A673 (cell line): ENCODE measurements around the gene PLN. TPM values are rescaled to one million over a fixed set of nuclear protein-coding genes. Genes with fewer than 3 reads are reported as not detected.

Source experiments
- BruUV-seq: library from RNA; stranded (reverse); fragments of 400-500 nt; replicated peaks from 2 replicates; lab custom pipeline; 2021; lab: Mats Ljungman, UMichigan
- CTCF ChIA-PET: fragments of 300-600 bp; sonication (Branson Sonifier 250); formaldehyde crosslinking; loops from one replicate; lab custom pipeline; 2022; ENCODE audit warnings: antibody characterized with exemption; lab: Charles Lee
- POLR2A ChIA-PET: fragments of 300-600 bp; sonication (Branson Sonifier 250); formaldehyde crosslinking; loops from one replicate; lab custom pipeline; 2022; ENCODE audit warnings: antibody characterized with exemption; ENCODE audit not compliant: low non-redundant PET; lab: Charles Lee
- DNase-seq: peaks from one replicate; pipeline ENCODE4 v3.0.0-alpha.2; 2015; ENCODE audit warnings: low spot score
- H3K27ac ChIP-seq: fragments of 200-600 bp; sonication (generic); 2 replicates; pipeline ENCODE4 v1.5.1; 2016; ENCODE audit warnings: mixed run types, low read depth, mild to moderate bottlenecking, mixed read lengths, antibody characterized with exemption, low read length; ENCODE audit not compliant: poor library complexity, severe bottlenecking
- H3K27me3 ChIP-seq: fragments of 200-600 bp; sonication (generic); replicated peaks from 2 replicates; pipeline ENCODE4 v1.6.1; 2017; ENCODE audit warnings: mixed run types, low read depth, mild to moderate bottlenecking, mixed read lengths, antibody characterized with exemption, low read length; ENCODE audit not compliant: insufficient read depth, poor library complexity
- H3K36me3 ChIP-seq: fragments of 200-600 bp; sonication (generic); 2 replicates; pipeline ENCODE4 v1.6.1; 2016; ENCODE audit warnings: mixed run types, mild to moderate bottlenecking, mixed read lengths, antibody characterized with exemption, low read length; ENCODE audit not compliant: insufficient read depth, poor library complexity, severe bottlenecking
- H3K4me1 ChIP-seq: fragments of 200-600 bp; sonication (generic); 2 replicates; pipeline ENCODE4 v1.6.1; 2017; ENCODE audit warnings: mixed run types, mild to moderate bottlenecking, mixed read lengths, antibody characterized with exemption, low read length; ENCODE audit not compliant: insufficient read depth, poor library complexity, severe bottlenecking
- H3K4me3 ChIP-seq: fragments of 200-600 bp; sonication (generic); 2 replicates; pipeline ENCODE4 v1.5.1; 2016; ENCODE audit warnings: low read depth, mixed run types, mild to moderate bottlenecking, mixed read lengths, low read length; ENCODE audit not compliant: poor library complexity, severe bottlenecking
- H3K9me3 ChIP-seq: fragments of 200-600 bp; sonication (generic); 2 replicates; pipeline ENCODE4 v1.6.1; 2016; ENCODE audit warnings: mixed run types, low read depth, mild to moderate bottlenecking, mixed read lengths, antibody characterized with exemption, low read length; ENCODE audit not compliant: poor library complexity, severe bottlenecking
- EZH2 ChIP-seq: fragments of 200-600 bp; sonication (generic); IDR thresholded peaks from 2 replicates; pipeline ENCODE4 v1.6.1; 2017; ENCODE audit warnings: borderline replicate concordance, low read depth, mild to moderate bottlenecking, mixed read lengths, antibody characterized with exemption, low read length; ENCODE audit not compliant: poor library complexity, severe bottlenecking
- intact Hi-C: fragments of 100-400 bp; cut with micrococcal nuclease; formaldehyde crosslinking; loops from one replicate; pipeline ENCODE4 v1.10.0; 2022; ENCODE audit not compliant: unreplicated experiment
- total RNA-seq: library from RNA; stranded (reverse); gene quantifications from 2 replicates; pipeline ENCODE4 v1.2.3, GENCODE V29; 2021
- TF ChIP-seq, protein P1 (sequence below): fragments of 300-800, 200-600 bp; sonication (generic); conservative IDR thresholded peaks from 2 replicates; pipeline ENCODE4 v1.5.1; 2017; ENCODE audit warnings: low read depth, mild to moderate bottlenecking, antibody characterized with exemption, low read length, moderate library complexity, mixed read lengths

Gene PLN
- total RNA-seq, 1 experiment from 2014 or later: not detected

DNA sequence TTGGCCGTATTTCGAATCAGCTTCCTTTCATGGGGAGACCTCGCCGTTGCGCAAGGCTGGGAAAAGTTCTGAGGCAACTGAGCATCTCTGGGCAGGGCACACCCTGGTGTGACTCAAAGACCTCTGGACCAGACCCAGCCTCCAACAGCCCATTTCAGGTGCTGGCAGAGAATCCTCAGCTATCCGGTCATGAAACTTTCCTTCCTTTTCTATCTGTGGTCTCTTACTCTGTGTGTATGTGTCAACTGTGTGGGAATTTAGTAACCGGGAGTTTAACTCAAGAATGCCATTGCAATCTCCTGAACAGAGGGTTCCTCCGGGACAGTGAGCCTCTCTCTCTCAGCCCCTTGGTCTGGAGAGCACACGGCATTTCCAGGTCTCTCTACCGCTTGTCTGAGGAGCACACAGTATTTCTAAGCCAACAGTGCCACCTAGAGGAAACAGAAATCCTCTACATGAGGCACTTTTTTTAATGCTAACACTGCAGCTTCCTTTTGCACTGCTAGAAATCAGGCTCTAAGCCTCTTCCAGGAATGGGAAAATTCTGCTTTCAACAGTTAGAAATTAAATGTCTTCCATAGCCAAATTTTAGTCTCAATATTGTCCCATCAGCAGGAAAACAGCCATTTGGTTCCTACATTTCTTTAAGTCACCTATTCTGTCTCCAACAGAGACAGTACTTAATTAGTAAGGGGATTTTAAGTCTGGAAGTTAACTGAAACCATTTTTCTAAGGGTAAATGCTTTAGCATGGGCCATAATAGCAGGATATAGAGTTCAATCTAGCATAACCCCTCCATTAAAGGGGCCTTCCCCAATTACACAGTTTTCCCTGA, 32.7 kb downstream of the PLN start:
- CTCF ChIA-PET: interaction anchor here (0.6 to 1.7 kb wide), 4 partner anchors 296 to 741 kb away, joined by 3 to 5 read pairs (median 4); no protein-coding TSS in a partner anchor
- H3K27ac ChIP-seq: no peak overlapping the region
- BruUV-seq: no TSS peak
- TF ChIP-seq, protein P1, sequence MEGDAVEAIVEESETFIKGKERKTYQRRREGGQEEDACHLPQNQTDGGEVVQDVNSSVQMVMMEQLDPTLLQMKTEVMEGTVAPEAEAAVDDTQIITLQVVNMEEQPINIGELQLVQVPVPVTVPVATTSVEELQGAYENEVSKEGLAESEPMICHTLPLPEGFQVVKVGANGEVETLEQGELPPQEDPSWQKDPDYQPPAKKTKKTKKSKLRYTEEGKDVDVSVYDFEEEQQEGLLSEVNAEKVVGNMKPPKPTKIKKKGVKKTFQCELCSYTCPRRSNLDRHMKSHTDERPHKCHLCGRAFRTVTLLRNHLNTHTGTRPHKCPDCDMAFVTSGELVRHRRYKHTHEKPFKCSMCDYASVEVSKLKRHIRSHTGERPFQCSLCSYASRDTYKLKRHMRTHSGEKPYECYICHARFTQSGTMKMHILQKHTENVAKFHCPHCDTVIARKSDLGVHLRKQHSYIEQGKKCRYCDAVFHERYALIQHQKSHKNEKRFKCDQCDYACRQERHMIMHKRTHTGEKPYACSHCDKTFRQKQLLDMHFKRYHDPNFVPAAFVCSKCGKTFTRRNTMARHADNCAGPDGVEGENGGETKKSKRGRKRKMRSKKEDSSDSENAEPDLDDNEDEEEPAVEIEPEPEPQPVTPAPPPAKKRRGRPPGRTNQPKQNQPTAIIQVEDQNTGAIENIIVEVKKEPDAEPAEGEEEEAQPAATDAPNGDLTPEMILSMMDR: peak; percentile 75
- TF ChIP-seq EZH2: no peak
- H3K4me1 ChIP-seq: no peaks in the 10 kb centered on the region
- H3K27me3 ChIP-seq: no peaks in the 10 kb centered on the region
- DNase-seq: peak; percentile 80
- POLR2A ChIA-PET: no interaction called here
- intact Hi-C loops: loop anchor here (1.0 to 10.0 kb wide), 4 partner anchors 38 to 740 kb away; no protein-coding TSS in a partner anchor
- peaks cover 12% of the 10 kb centered on the region for H3K9me3 ChIP-seq
- H3K4me3 ChIP-seq: no peak overlapping the region
- H3K36me3 ChIP-seq: no peaks in the 10 kb centered on the region

DNA sequence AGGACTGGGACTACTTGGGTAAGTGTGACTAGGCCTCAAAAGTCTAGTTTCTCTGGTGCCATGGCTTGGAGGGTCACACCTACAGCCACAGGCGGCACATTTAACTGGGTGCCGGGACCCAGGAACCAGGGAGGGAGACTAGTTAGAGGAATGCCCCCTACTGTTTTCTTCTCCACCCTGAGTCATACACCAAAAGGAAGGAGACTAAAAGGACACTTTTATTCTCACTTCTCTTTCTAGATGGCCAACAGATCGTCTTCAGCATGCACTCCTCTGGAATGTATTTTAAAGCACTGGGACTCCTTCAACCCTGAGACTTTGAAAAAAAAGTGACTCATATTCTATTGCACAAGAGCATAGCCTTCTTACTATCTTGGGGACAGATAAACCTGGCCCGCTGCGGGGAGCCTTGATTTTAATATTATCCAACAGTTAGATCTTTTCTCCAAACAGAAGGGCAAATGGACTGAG, 33.4 kb downstream of the PLN start:
- H3K27me3 ChIP-seq: no peaks in the 10 kb centered on the region
- H3K36me3 ChIP-seq: no peaks in the 10 kb centered on the region
- CTCF ChIA-PET: interaction anchor here (1.3 to 1.7 kb wide), 2 partner anchors 606 to 741 kb away, joined by 5 read pairs; no protein-coding TSS in a partner anchor
- TF ChIP-seq, protein P1: no peak
- TF ChIP-seq EZH2: no peak
- POLR2A ChIA-PET: no interaction called here
- H3K9me3 ChIP-seq: peaks cover 12% of the 10 kb centered on the region
- intact Hi-C loops: loop anchor here (1.0 to 10.0 kb wide), 4 partner anchors 38 to 741 kb away; no protein-coding TSS in a partner anchor
- no peak overlapping the region for H3K27ac ChIP-seq
- H3K4me1 ChIP-seq: no peaks in the 10 kb centered on the region
- no peak overlapping the region for H3K4me3 ChIP-seq
- DNase-seq: peak; percentile 39
- BruUV-seq: no TSS peak

DNA sequence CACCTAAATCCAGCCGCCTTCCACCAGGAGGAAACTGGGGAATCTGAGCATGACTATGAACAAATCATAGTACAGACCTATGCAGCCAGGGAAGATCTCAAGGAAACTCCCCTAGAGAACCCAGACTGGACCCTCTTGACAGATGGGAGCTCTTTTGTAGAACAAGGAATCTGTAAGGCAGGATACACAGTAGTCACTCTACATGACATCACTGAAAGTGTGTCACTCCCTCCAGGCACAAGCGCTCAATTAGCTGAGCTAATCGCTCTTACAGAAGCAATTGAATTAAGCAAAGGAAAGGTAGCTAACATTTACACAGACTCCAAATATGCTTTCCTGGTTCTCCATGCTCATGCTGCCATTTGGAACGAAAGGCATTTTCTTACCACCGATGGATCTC, 36.8 kb downstream of the PLN start:
- Histone ChIP-seq H3K36me3 (no peaks in the 10 kb centered on the region), H3K27ac (no peak overlapping the region), H3K4me1 (no peaks in the 10 kb centered on the region), H3K9me3 (no peaks in the 10 kb centered on the region), H3K4me3 (no peak overlapping the region), H3K27me3 (no peaks in the 10 kb centered on the region)
- no TSS peak for BruUV-seq
- intact Hi-C loops: loop anchor here (10.0 kb wide), 1 partner anchor 610 kb away; no protein-coding TSS in a partner anchor
- ChIA-PET CTCF (no interaction called here), POLR2A (no interaction called here)
- DNase-seq: no peak
- TF ChIP-seq EZH2: no peak
